Measurements from ENCODE around the gene ACAP2.
"Not testable (repeated sequence)": the region's sequence is repeated elsewhere in the genome, so short reads cannot be mapped to it uniquely, and the experiment has no call there.

- not testable (repeated sequence) for TF ChIP-seq CTCF (IDR thresholded peaks at IDR 0.05; ENCODE audit: insufficient read depth, low read length); SPI1 (IDR thresholded peaks at IDR 0.05; ENCODE audit: borderline replicate concordance, low read depth); POLR2AphosphoS5 (IDR thresholded peaks at IDR 0.05; ENCODE audit: low read depth); GABPA (IDR thresholded peaks at IDR 0.05; ENCODE audit: low read depth); REST (IDR thresholded peaks at IDR 0.05; ENCODE audit: insufficient replicate concordance, low read depth)
Measured at GRCh38 chr3:195357797-195358196, 85.0 kb downstream of the ACAP2 start.
